Liver (tissue), 9 donors: ENCODE data around the gene PAMR1. TPM values are rescaled to one million over a fixed set of nuclear protein-coding genes. Genes with fewer than 3 reads are reported as not detected.

Experiments used
- DNase-seq: peaks from one replicate; pipeline ENCODE4 v3.0.0-alpha.2; 2017; ENCODE audit warnings: low spot score
- H3K27ac ChIP-seq, 2 donors: one replicate each; pipeline ENCODE4 v1.7.0; 2013; ENCODE audit warnings: inconsistent platforms in 2 of 2, low read length in 2 of 2, control low read depth in 1 of 2, low read depth in 1 of 2, mild to moderate bottlenecking in 1 of 2
- H3K27me3 ChIP-seq, 4 donors: one replicate each; pipeline versions ENCODE4 v1.6.1 to v1.7.0; 2013; ENCODE audit warnings: low read length in 3 of 4, inconsistent platforms in 1 of 4, mild to moderate bottlenecking in 1 of 4, moderate library complexity in 1 of 4; ENCODE audit not compliant: control insufficient read depth in 4 of 4, insufficient read depth in 4 of 4
- H3K36me3 ChIP-seq, 4 donors: one replicate each; pipeline versions ENCODE4 v1.6.1 to v1.7.0; 2013; ENCODE audit warnings: low read length in 3 of 4, mild to moderate bottlenecking in 3 of 4, low read depth in 1 of 4, moderate library complexity in 1 of 4; ENCODE audit not compliant: control insufficient read depth in 4 of 4, insufficient read depth in 3 of 4
- H3K4me1 ChIP-seq, 4 donors: one replicate each; pipeline versions ENCODE4 v1.6.1 to v1.7.0; 2013; ENCODE audit warnings: low read length in 3 of 4, mild to moderate bottlenecking in 3 of 4, moderate library complexity in 1 of 4; ENCODE audit not compliant: control insufficient read depth in 4 of 4, insufficient read depth in 4 of 4
- H3K4me3 ChIP-seq, 3 donors: one replicate each; pipeline versions ENCODE4 v1.6.1 to v1.7.0; 2013; ENCODE audit warnings: low read length in 3 of 3, control low read depth in 1 of 3, low read depth in 1 of 3, mild to moderate bottlenecking in 1 of 3
- H3K9ac ChIP-seq, 2 donors: one replicate each; pipeline ENCODE4 v1.7.0; 2013; ENCODE audit warnings: low read length in 2 of 2, mild to moderate bottlenecking in 2 of 2, moderate library complexity in 2 of 2, control low read depth in 1 of 2, low read depth in 1 of 2
- H3K9me3 ChIP-seq, 4 donors: one replicate each; pipeline versions ENCODE4 v1.6.1 to v1.7.0; 2013; ENCODE audit warnings: low read length in 3 of 4; ENCODE audit not compliant: control insufficient read depth in 4 of 4
- EGR1 ChIP-seq, 2 donors: IDR thresholded peaks; 2 replicates each; pipeline ENCODE4 v1.6.1; 2016 to 2018; ENCODE audit warnings: antibody characterized with exemption in 2 of 2, low read depth in 2 of 2
- FOXA1 ChIP-seq: IDR thresholded peaks from 2 replicates; pipeline ENCODE4 v1.6.1; 2016; ENCODE audit warnings: antibody characterized with exemption
- FOXA2 ChIP-seq: IDR thresholded peaks from 2 replicates; pipeline ENCODE4 v1.6.1; 2016; ENCODE audit warnings: antibody characterized with exemption
- GABPA ChIP-seq, 2 donors: IDR thresholded peaks in 1 of 2; conservative IDR thresholded peaks in 1 of 2; 2 replicates each; pipeline ENCODE4 v1.6.1; 2016; ENCODE audit warnings: antibody characterized with exemption in 2 of 2, mild to moderate bottlenecking in 1 of 2, moderate library complexity in 1 of 2
- HNF4A ChIP-seq, 2 donors: conservative IDR thresholded peaks; 2 replicates each; pipeline ENCODE4 v1.6.1; 2016; ENCODE audit warnings: antibody characterized with exemption in 2 of 2, mild to moderate bottlenecking in 2 of 2
- HNF4G ChIP-seq: IDR thresholded peaks from 2 replicates; pipeline ENCODE4 v1.6.1; 2016; ENCODE audit warnings: antibody characterized with exemption
- JUND ChIP-seq, 2 donors: IDR thresholded peaks; 2 replicates each; pipeline ENCODE4 v1.6.1; 2016; ENCODE audit warnings: antibody characterized with exemption in 2 of 2
- NR2F2 ChIP-seq: IDR thresholded peaks from 2 replicates; pipeline ENCODE4 v1.6.1; 2016; ENCODE audit warnings: antibody characterized with exemption
- RAD21 ChIP-seq, 2 donors: IDR thresholded peaks; 2 replicates each; pipeline ENCODE4 v1.6.1; 2016; ENCODE audit warnings: antibody characterized with exemption in 2 of 2, mild to moderate bottlenecking in 2 of 2
- REST ChIP-seq: IDR thresholded peaks from 2 replicates; pipeline ENCODE4 v1.6.1; 2016; ENCODE audit warnings: antibody characterized with exemption, mild to moderate bottlenecking
- RXRA ChIP-seq, 2 donors: IDR thresholded peaks; 2 replicates each; pipeline ENCODE4 v1.6.1; 2017 to 2018; ENCODE audit warnings: antibody characterized with exemption in 2 of 2, mild to moderate bottlenecking in 1 of 2
- SP1 ChIP-seq: IDR thresholded peaks from 2 replicates; pipeline ENCODE4 v1.6.1; 2018; ENCODE audit warnings: antibody characterized with exemption, mild to moderate bottlenecking
- TAF1 ChIP-seq: conservative IDR thresholded peaks from 2 replicates; pipeline ENCODE4 v1.6.1; 2016; ENCODE audit warnings: antibody characterized with exemption, mild to moderate bottlenecking
- YY1 ChIP-seq: IDR thresholded peaks from 2 replicates; pipeline ENCODE4 v1.6.1; 2016; ENCODE audit warnings: antibody characterized with exemption, mild to moderate bottlenecking
- ZBTB33 ChIP-seq: IDR thresholded peaks from 2 replicates; pipeline ENCODE4 v1.6.1; 2016; ENCODE audit warnings: antibody characterized with exemption
- WGBS: extraction: QIAGEN DNeasy Blood & Tissue Kit; methylation state at CpG from one replicate; pipeline ENCODE4 v1.1.7; 2013; 5-methylcytosine and 5-hydroxymethylcytosine counted together
- polyA plus RNA-seq, 2 donors: library from polyadenylated mRNA; stranded (reverse) in 1 of 2; unstranded in 1 of 2; fragments of 200-250 nt in 1 of 2; fragments of >200 nt in 1 of 2; fragmentation: Nextera tagmentation in 1 of 2; extraction: Ambion mirVana in 1 of 2; gene quantifications; one replicate each; pipeline versions ENCODE4 v1.2.1 to v1.2.3, GENCODE V29; 2013 to 2015
- total RNA-seq, 2 donors: library from RNA; depleted of rRNA; stranded (reverse); fragments of >200 nt; gene quantifications; one replicate each; pipeline ENCODE4 v1.2.3, GENCODE V29; 2014
- TF ChIP-seq, protein P1 (sequence below): IDR thresholded peaks from 2 replicates; pipeline ENCODE4 v1.6.1; 2016; ENCODE audit warnings: antibody characterized with exemption
- TF ChIP-seq, protein P2 (sequence below): IDR thresholded peaks from 2 replicates; pipeline ENCODE4 v1.6.1; 2016; ENCODE audit warnings: antibody characterized with exemption
- TF ChIP-seq, protein P3 (sequence below): fragments of 150-350 bp; IDR thresholded peaks from 2 replicates; pipeline ENCODE4 v1.5.1; 2017; ENCODE audit warnings: improper control_type of control experiment, low read depth, low read length; ENCODE audit not compliant: missing input control
- donor health status: healthy.
- donor health status: healthy.
- donor health status: healthy.
- donor health status: healthy.
- donor health status: healthy.

The PAMR1 gene
- total and polyA plus RNA-seq, 4 donors = 2.0 to 5.0 (median 2.8) TPM

GRCh38 chr11:35539781-35540281, 14.4 kb upstream of the PAMR1 start:
- no peak overlapping the region for H3K27ac ChIP-seq
- no peak for DNase-seq
- H3K27me3 ChIP-seq = no peaks in the 10 kb centered on the region
- no peak overlapping the region for H3K4me3 ChIP-seq
- no peak overlapping the region for H3K9ac ChIP-seq
- TF ChIP-seq JUND (IDR thresholded peaks at IDR 0.05) (no peak), FOXA2 (no peak), GABPA (IDR thresholded peaks at IDR 0.05 in 1 of 2, conservative IDR thresholded peaks at IDR 0.05 in 1 of 2) (no peak), YY1 (no peak), EGR1 (IDR thresholded peaks at IDR 0.05; ENCODE audit: low read depth in 2 of 2) (no peak), REST (no peak), RXRA (IDR thresholded peaks at IDR 0.05) (no peak), TAF1 (no peak), FOXA1 (no peak), HNF4G (no peak), ZBTB33 (no peak), HNF4A (conservative IDR thresholded peaks at IDR 0.05) (no peak), SP1 (no peak), NR2F2 (no peak), RAD21 (IDR thresholded peaks at IDR 0.05) (no peak)
- TF ChIP-seq, protein P1, sequence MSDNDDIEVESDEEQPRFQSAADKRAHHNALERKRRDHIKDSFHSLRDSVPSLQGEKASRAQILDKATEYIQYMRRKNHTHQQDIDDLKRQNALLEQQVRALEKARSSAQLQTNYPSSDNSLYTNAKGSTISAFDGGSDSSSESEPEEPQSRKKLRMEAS = no peak
- TF ChIP-seq, protein P2, sequence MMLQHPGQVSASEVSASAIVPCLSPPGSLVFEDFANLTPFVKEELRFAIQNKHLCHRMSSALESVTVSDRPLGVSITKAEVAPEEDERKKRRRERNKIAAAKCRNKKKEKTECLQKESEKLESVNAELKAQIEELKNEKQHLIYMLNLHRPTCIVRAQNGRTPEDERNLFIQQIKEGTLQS = no peak
- TF ChIP-seq, protein P3, sequence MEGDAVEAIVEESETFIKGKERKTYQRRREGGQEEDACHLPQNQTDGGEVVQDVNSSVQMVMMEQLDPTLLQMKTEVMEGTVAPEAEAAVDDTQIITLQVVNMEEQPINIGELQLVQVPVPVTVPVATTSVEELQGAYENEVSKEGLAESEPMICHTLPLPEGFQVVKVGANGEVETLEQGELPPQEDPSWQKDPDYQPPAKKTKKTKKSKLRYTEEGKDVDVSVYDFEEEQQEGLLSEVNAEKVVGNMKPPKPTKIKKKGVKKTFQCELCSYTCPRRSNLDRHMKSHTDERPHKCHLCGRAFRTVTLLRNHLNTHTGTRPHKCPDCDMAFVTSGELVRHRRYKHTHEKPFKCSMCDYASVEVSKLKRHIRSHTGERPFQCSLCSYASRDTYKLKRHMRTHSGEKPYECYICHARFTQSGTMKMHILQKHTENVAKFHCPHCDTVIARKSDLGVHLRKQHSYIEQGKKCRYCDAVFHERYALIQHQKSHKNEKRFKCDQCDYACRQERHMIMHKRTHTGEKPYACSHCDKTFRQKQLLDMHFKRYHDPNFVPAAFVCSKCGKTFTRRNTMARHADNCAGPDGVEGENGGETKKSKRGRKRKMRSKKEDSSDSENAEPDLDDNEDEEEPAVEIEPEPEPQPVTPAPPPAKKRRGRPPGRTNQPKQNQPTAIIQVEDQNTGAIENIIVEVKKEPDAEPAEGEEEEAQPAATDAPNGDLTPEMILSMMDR = no peak
- no peaks in the 10 kb centered on the region for H3K4me1 ChIP-seq
- no peaks in the 10 kb centered on the region for H3K9me3 ChIP-seq
- WGBS = 58% methylated on average over 7 of the region's 7 CpGs
- H3K36me3 ChIP-seq = no peaks in the 10 kb centered on the region
